GM06990 (cell line): ENCODE results near the gene FBXO2.

Experiments used
- DNase-seq: peaks from one replicate; pipeline ENCODE4 v3.0.0-alpha.2; 2011; ENCODE audit not compliant: insufficient read length; ENCODE audit errors: extremely low read depth
- H3K27me3 ChIP-seq: replicated peaks from 2 replicates; pipeline ENCODE4 v1.6.0; 2011; ENCODE audit warnings: low read length; ENCODE audit not compliant: control insufficient read depth, insufficient read depth
- H3K36me3 ChIP-seq: 2 replicates; pipeline ENCODE4 v1.5.1; 2011; ENCODE audit warnings: low read length; ENCODE audit not compliant: control insufficient read depth, insufficient read depth
- H3K4me3 ChIP-seq: replicated peaks from 2 replicates; pipeline ENCODE4 v1.5.1; 2011; ENCODE audit warnings: low read depth, mild to moderate bottlenecking, control low read depth, low read length
- CTCF ChIP-seq: IDR thresholded peaks from 2 replicates; pipeline ENCODE4 v1.5.1; 2011; ENCODE audit warnings: low read length, control low read depth, mild to moderate bottlenecking, inconsistent platforms; ENCODE audit not compliant: insufficient read depth, poor library complexity, severe bottlenecking

Gene FBXO2

GRCh38 chr1:11664336-11665065 lies 10.3 kb upstream of the FBXO2 start:
- peak; percentile 69 for DNase-seq
- no peak for TF ChIP-seq CTCF
- H3K36me3 ChIP-seq = peaks cover 7% of the 10 kb centered on the region
- H3K4me3 ChIP-seq = peak overlapping the region; percentile 68
- no peaks in the 10 kb centered on the region for H3K27me3 ChIP-seq

GRCh38 chr1:11661103-11661502 lies 6.9 kb upstream of the FBXO2 start:
- no peak for DNase-seq
- no peak overlapping the region for H3K4me3 ChIP-seq
- peaks cover 5% of the 10 kb centered on the region for H3K36me3 ChIP-seq
- no peaks in the 10 kb centered on the region for H3K27me3 ChIP-seq
- no peak for TF ChIP-seq CTCF

GRCh38 chr1:11659748-11660147 lies 5.5 kb upstream of the FBXO2 start:
- no peak for TF ChIP-seq CTCF

DNA sequence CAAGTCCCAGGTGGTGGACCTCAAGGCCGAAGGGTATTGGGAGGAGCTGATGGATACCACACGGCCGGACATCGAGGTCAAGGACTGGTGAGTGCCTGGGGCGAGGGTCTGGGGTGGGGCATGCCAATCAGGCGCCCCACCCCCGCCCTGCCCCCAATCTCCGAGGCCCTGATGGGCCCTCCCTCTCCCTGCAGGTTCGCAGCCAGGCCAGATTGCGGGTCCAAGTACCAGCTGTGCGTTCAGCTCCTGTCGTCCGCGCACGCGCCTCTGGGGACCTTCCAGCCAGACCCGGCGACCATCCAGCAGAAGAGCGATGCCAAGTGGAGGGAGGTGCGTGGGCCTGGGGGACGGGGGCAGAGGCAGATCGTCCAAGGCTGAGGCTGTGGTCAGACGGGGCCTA lies 4.3 kb upstream of the FBXO2 start:
- Histone ChIP-seq H3K27me3 (no peaks in the 10 kb centered on the region), H3K36me3 (peaks cover 5% of the 10 kb centered on the region), H3K4me3 (no peak overlapping the region)
- DNase-seq = no peak
- TF ChIP-seq CTCF = no peak

More at GRCh38 chr1:11659748-11660147, 5.5 kb upstream of the FBXO2 start:
- no peak for DNase-seq
- no peak overlapping the region for H3K4me3 ChIP-seq
- H3K36me3 ChIP-seq = peaks cover 5% of the 10 kb centered on the region
- H3K27me3 ChIP-seq = no peaks in the 10 kb centered on the region

DNA sequence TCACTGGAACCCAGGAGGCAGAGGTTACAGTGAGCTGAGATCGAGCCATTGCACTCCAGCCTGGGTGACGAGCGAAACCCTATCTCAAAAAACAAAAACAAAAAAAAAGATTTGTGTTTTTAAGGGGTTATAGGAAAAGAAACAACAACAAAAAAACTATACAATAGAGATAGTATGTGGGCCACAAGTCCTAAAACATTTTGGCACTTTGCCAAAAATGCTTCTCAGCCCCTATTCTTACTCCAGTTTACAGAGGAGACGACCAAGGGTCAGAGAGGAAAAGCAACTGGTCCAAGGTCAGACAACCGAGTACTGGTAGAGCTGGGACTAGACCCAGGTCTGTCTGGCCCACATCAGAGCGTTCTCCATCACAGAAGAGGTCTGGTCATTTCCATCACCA lies 3.4 kb upstream of the FBXO2 start:
- Histone ChIP-seq H3K4me3 (no peak overlapping the region), H3K36me3 (peaks cover 5% of the 10 kb centered on the region), H3K27me3 (no peaks in the 10 kb centered on the region)
- no peak for DNase-seq
- TF ChIP-seq CTCF = no peak
